Esophagus squamous epithelium (tissue), 5 donors: ENCODE results near the gene RAVER2. TPM values are rescaled to one million over a fixed set of nuclear protein-coding genes. Genes with fewer than 3 reads are reported as not detected.
"Not testable (repeated sequence)": the region's sequence is repeated elsewhere in the genome, so short reads cannot be mapped to it uniquely, and the experiment has no call there.

ENCODE experiments used
- DNase-seq: peaks from one replicate; lab custom pipeline; 2025; lab: John Stamatoyannopoulos, UW
- H3K27ac ChIP-seq, 4 donors: fragments of 200-600 bp; sonication (generic); one replicate each; pipeline ENCODE4 v1.5.1; 2016 to 2019; ENCODE audit warnings: mild to moderate bottlenecking in 1 of 4
- H3K27me3 ChIP-seq, 4 donors: fragments of 200-600 bp; sonication (generic); 1 replicate in 3 of 4; 2 replicates in 1 of 4; pipeline versions ENCODE4 v1.5.1 to v1.6.0; 2017 to 2021; ENCODE audit warnings: antibody characterized with exemption in 1 of 4
- H3K36me3 ChIP-seq, 3 donors: fragments of 200-600 bp; sonication (generic); one replicate each; pipeline ENCODE4 v1.5.1; 2016 to 2019
- H3K4me1 ChIP-seq, 3 donors: fragments of 200-600 bp; sonication (generic); one replicate each; pipeline ENCODE4 v1.5.1; 2017 to 2019
- H3K4me3 ChIP-seq, 4 donors: fragments of 200-600 bp; sonication (generic); 1 replicate in 3 of 4; 2 replicates in 1 of 4; pipeline ENCODE4 v1.5.1; 2016 to 2019; ENCODE audit warnings: mild to moderate bottlenecking in 2 of 4, moderate library complexity in 1 of 4
- H3K9me3 ChIP-seq, 3 donors: fragments of 200-600 bp; sonication (generic); one replicate each; pipeline ENCODE4 v1.5.1; 2016 to 2019
- CTCF ChIP-seq, 6 experiments: fragments of 450-650 bp in 4 of 6; fragments of 200-600 bp in 2 of 6; sonication (generic) in 2 of 6; IDR thresholded peaks; one replicate each; pipeline ENCODE4 v1.5.1; 2016 to 2019; ENCODE audit warnings: antibody characterized with exemption in 6 of 6, mild to moderate bottlenecking in 4 of 6, moderate library complexity in 4 of 6
- POLR2A ChIP-seq, 4 donors: fragments of 450-650 bp; IDR thresholded peaks; one replicate each; pipeline ENCODE4 v1.6.1; 2017; ENCODE audit warnings: antibody characterized with exemption in 4 of 4, mild to moderate bottlenecking in 4 of 4, moderate library complexity in 3 of 4
- WGBS, 2 donors: methylation state at CpG; one replicate each; pipeline ENCODE4 v1.1.5; 2018; 5-methylcytosine and 5-hydroxymethylcytosine counted together
- intact Hi-C: fragments of 100-400 bp; cut with DNase I; formaldehyde crosslinking; loops from one replicate; pipeline ENCODE4 v1.15.0; 2022
- total RNA-seq, 4 donors: library from RNA; depleted of rRNA; stranded (reverse); fragments of >200 nt; gene quantifications; one replicate each; pipeline ENCODE4 v1.1.0, GENCODE V29; 2016
- donor health status: DM: yes; HTN: yes; CAD: no.

RAVER2 gene
- total RNA-seq, 4 donors from 2014 or later, result 7.1 to 17.0 (median 11.8) TPM

GRCh38 chr1:64811131-64811530, 66.3 kb downstream of the RAVER2 start:
- no peak for DNase-seq
- intact Hi-C loops, result no loop called here
- H3K27me3 ChIP-seq, result no peaks in the 10 kb centered on the region
- TF ChIP-seq POLR2A (IDR thresholded peaks at IDR 0.05) (no peak), CTCF (IDR thresholded peaks at IDR 0.05) (no peak)
- WGBS, 2 donors, result 89 to 95% methylated on average over 6 of the region's 6 CpGs
- no peak overlapping the region for H3K27ac ChIP-seq
- no peak overlapping the region for H3K4me3 ChIP-seq
- no peaks in the 10 kb centered on the region for H3K4me1 ChIP-seq
- H3K9me3 ChIP-seq, result no peaks in the 10 kb centered on the region
- H3K36me3 ChIP-seq, result peaks cover 0 to 44% (median 0%) of the 10 kb centered on the region in 3 donors

- Histone ChIP-seq H3K27me3 (no peaks in the 10 kb centered on the region), H3K4me1 (no peaks in the 10 kb centered on the region), H3K9me3 (no peaks in the 10 kb centered on the region), H3K36me3 (peaks cover 0 to 40% (median 0%) of the 10 kb centered on the region in 3 donors), H3K27ac (no peak overlapping the region), H3K4me3 (no peak overlapping the region)
- WGBS, 2 donors, result 93 to 100% methylated on average over 1 of the region's 1 CpG
- DNase-seq, result no peak
- TF ChIP-seq POLR2A (IDR thresholded peaks at IDR 0.05) (no peak), CTCF (IDR thresholded peaks at IDR 0.05) (no peak)
- intact Hi-C loops, result no loop called here
Observed at GRCh38 chr1:64814427-64814826, 69.6 kb downstream of the RAVER2 start.

- WGBS, 2 donors, result 82 to 87% methylated on average over 4 to 5 of the region's 5 CpGs
- DNase-seq, H3K9me3 ChIP-seq, H3K27ac ChIP-seq, H3K4me3 ChIP-seq, intact Hi-C loops, H3K4me1 ChIP-seq, H3K27me3 ChIP-seq: not testable (repeated sequence)
- H3K36me3 ChIP-seq, result peaks cover 0 to 40% (median 0%) of the 10 kb centered on the region in 3 donors
Observed at GRCh38 chr1:64817364-64817763, 72.5 kb downstream of the RAVER2 start.

GRCh38 chr1:64820572-64820971, 75.7 kb downstream of the RAVER2 start:
- DNase-seq, H3K27me3 ChIP-seq, H3K9me3 ChIP-seq, H3K27ac ChIP-seq, H3K4me1 ChIP-seq, H3K4me3 ChIP-seq: not testable (repeated sequence)
- WGBS, 2 donors, result 99 to 100% methylated on average over 3 of the region's 3 CpGs
- peaks cover 0 to 17% (median 0%) of the 10 kb centered on the region in 3 donors for H3K36me3 ChIP-seq
- intact Hi-C loops, result loop anchor here (10.0 kb wide), 2 partner anchors 136 to 556 kb away; no protein-coding TSS in a partner anchor

- H3K36me3 ChIP-seq, result peaks cover 0 to under 1% (median 0%) of the 10 kb centered on the region in 3 donors
- no peak overlapping the region for H3K27ac ChIP-seq
- intact Hi-C loops, result loop anchor here (10.0 kb wide), 2 partner anchors 138 to 558 kb away; no protein-coding TSS in a partner anchor
- H3K4me3 ChIP-seq, result no peak overlapping the region
- DNase-seq, result no peak
- no peaks in the 10 kb centered on the region for H3K9me3 ChIP-seq
- TF ChIP-seq POLR2A (IDR thresholded peaks at IDR 0.05) (no peak), CTCF (IDR thresholded peaks at IDR 0.05) (no peak)
- H3K4me1 ChIP-seq, result peaks cover 0 to 9% (median 0%) of the 10 kb centered on the region in 3 donors
- H3K27me3 ChIP-seq, result no peaks in the 10 kb centered on the region
- 28 to 33% methylated on average over 1 of the region's 1 CpG for WGBS, 2 donors
Observed at GRCh38 chr1:64822621-64823020, 77.7 kb downstream of the RAVER2 start.

GRCh38 chr1:64823691-64824476, 79.0 kb downstream of the RAVER2 start:
- TF ChIP-seq CTCF (IDR thresholded peaks at IDR 0.05) (peak; percentile 79 to 89 (median 84)), POLR2A (IDR thresholded peaks at IDR 0.05) (no peak)
- 37 to 41% methylated on average over 11 of the region's 11 CpGs for WGBS, 2 donors
- no peak overlapping the region for H3K27ac ChIP-seq
- no peaks in the 10 kb centered on the region for H3K9me3 ChIP-seq
- no peaks in the 10 kb centered on the region for H3K27me3 ChIP-seq
- no peak for DNase-seq
- H3K4me1 ChIP-seq, result peaks cover 0 to 9% (median 0%) of the 10 kb centered on the region in 3 donors
- intact Hi-C loops, result loop anchor here (10.0 kb wide), 2 partner anchors 139 to 559 kb away; no protein-coding TSS in a partner anchor
- no peaks in the 10 kb centered on the region for H3K36me3 ChIP-seq
- no peak overlapping the region for H3K4me3 ChIP-seq
